HepG2 (cell line): ENCODE measurements around the gene DDR2. TPM values are rescaled to one million over a fixed set of nuclear protein-coding genes. Genes with fewer than 3 reads are reported as not detected.

Source experiments
- CREBL2 ChIP-seq: sonication (generic); formaldehyde crosslinking; IDR thresholded peaks from 2 replicates; pipeline ENCODE4 v1.8.1; 2023; ENCODE audit warnings: missing genetic modification reagents, mild to moderate bottlenecking, borderline replicate concordance
- FOXO4 ChIP-seq: sonication (generic); formaldehyde crosslinking; conservative IDR thresholded peaks from 2 replicates; pipeline ENCODE4 v1.8.1; 2023; ENCODE audit warnings: missing genetic modification reagents
- MTA3 ChIP-seq: sonication (generic); formaldehyde crosslinking; IDR thresholded peaks from 2 replicates; pipeline ENCODE4 v1.4.0; 2020; ENCODE audit warnings: missing genetic modification reagents
- MYC ChIP-seq: sonication (generic); formaldehyde crosslinking; IDR thresholded peaks from 2 replicates; pipeline ENCODE4 v1.9.0; 2021; ENCODE audit warnings: missing genetic modification reagents, borderline replicate concordance
- NFE2L1 ChIP-seq: sonication (generic); formaldehyde crosslinking; IDR thresholded peaks from 2 replicates; pipeline ENCODE4 v1.4.0; 2020; ENCODE audit warnings: missing genetic modification reagents, mild to moderate bottlenecking, borderline replicate concordance
- RFX1 ChIP-seq: fragments of 450-650 bp; IDR thresholded peaks from 2 replicates; pipeline ENCODE4 v1.6.1; 2017
- SAP130 ChIP-seq: IDR thresholded peaks from 2 replicates; pipeline ENCODE4 v1.6.1; 2016; ENCODE audit warnings: low read depth
- SOX13 ChIP-seq, 3 experiments: fragments of 450-650 bp in 1 of 3; sonication (generic) in 1 of 3; formaldehyde crosslinking in 1 of 3; IDR thresholded peaks in 2 of 3; conservative IDR thresholded peaks in 1 of 3; 2 replicates each; pipeline versions ENCODE4 v1.5.0 to v1.6.1; 2016 to 2020; ENCODE audit warnings: antibody characterized with exemption in 1 of 3, mild to moderate bottlenecking in 1 of 3, missing compliant biosample characterization in 1 of 3, missing genetic modification reagents in 1 of 3, moderate library complexity in 1 of 3
- ZNF263 ChIP-seq: sonication (generic); formaldehyde crosslinking; IDR thresholded peaks from 2 replicates; pipeline ENCODE4 v1.4.0; 2020; ENCODE audit warnings: missing genetic modification reagents
- ZNF546 ChIP-seq: sonication (generic); formaldehyde crosslinking; conservative IDR thresholded peaks from 2 replicates; pipeline ENCODE4 v1.8.1; 2023; ENCODE audit warnings: mild to moderate bottlenecking, missing genetic modification reagents
- ZNF549 ChIP-seq: sonication (generic); formaldehyde crosslinking; IDR thresholded peaks from 2 replicates; pipeline ENCODE4 v1.5.0; 2020; ENCODE audit warnings: missing genetic modification reagents
- ZNF572 ChIP-seq: sonication (generic); formaldehyde crosslinking; IDR thresholded peaks from 2 replicates; pipeline ENCODE4 v1.5.1; 2020; ENCODE audit warnings: mild to moderate bottlenecking, missing genetic modification reagents
- polyA plus RNA-seq, 8 experiments: library from polyadenylated mRNA; depleted of rRNA in 3 of 8; stranded (reverse) in 7 of 8; unstranded in 1 of 8; fragments of >200 nt; fragmentation: Illumina TruSeq in 4 of 8; extraction: Trizol in 4 of 8; gene quantifications; 2 replicates each; pipeline versions ENCODE4 v1.2.1 to v1.2.3, GENCODE V29; 2011 to 2016; ENCODE audit warnings: low read depth in 4 of 8, missing spikeins in 1 of 8, mixed read lengths in 1 of 8; ENCODE audit not compliant: insufficient read depth in 1 of 8
- total RNA-seq, 5 experiments: library from RNA; depleted of rRNA; stranded (reverse); fragments of >200 nt; fragmentation: Illumina TruSeq; extraction: Trizol; gene quantifications; 2 replicates each; pipeline ENCODE4 v1.2.3, GENCODE V29; 2016; ENCODE audit warnings: low read depth in 1 of 5
- TF ChIP-seq, protein P1 (sequence below): IDR thresholded peaks from 2 replicates; pipeline ENCODE4 v1.6.1; 2018; ENCODE audit warnings: missing genetic modification reagents

The DDR2 gene
- total and polyA plus RNA-seq, 2 of the 13 experiments (the other 11 are each of a cell fraction or from before 2014, with no cell fraction given), result 0.36 to 0.38 TPM

GRCh38 chr1:162688521-162688920 lies 56.3 kb downstream of the DDR2 start (continued):
- TF ChIP-seq CREBL2 (CRISPR knock-in tag) (no peak), SOX13 (IDR thresholded peaks at IDR 0.05) (no peak), SOX13 (CRISPR knock-in tag; conservative IDR thresholded peaks at IDR 0.05 in 1 of 2, IDR thresholded peaks at IDR 0.05 in 1 of 2) (no peak), FOXO4 (CRISPR knock-in tag) (no peak), ZNF546 (CRISPR knock-in tag) (no peak), MTA3 (no peak), ZNF572 (CRISPR knock-in tag) (no peak), RFX1 (no peak), NFE2L1 (CRISPR knock-in tag) (no peak), SAP130 (CRISPR knock-in tag) (no peak), ZNF263 (no peak), MYC (CRISPR knock-in tag) (no peak), ZNF549 (no peak)
- TF ChIP-seq, protein P1, sequence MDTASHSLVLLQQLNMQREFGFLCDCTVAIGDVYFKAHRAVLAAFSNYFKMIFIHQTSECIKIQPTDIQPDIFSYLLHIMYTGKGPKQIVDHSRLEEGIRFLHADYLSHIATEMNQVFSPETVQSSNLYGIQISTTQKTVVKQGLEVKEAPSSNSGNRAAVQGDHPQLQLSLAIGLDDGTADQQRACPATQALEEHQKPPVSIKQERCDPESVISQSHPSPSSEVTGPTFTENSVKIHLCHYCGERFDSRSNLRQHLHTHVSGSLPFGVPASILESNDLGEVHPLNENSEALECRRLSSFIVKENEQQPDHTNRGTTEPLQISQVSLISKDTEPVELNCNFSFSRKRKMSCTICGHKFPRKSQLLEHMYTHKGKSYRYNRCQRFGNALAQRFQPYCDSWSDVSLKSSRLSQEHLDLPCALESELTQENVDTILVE, result no peak
